Endodermal cell (in vitro differentiated cells): ENCODE data around the gene MBLAC1. TPM values are rescaled to one million over a fixed set of nuclear protein-coding genes. Genes with fewer than 3 reads are reported as not detected.

Experiments used
- DNase-seq: peaks from one replicate; pipeline ENCODE4 v3.0.0-alpha.2; 2017
- H3K27ac ChIP-seq: 2 replicates; pipeline ENCODE4 v1.5.1; 2013; ENCODE audit warnings: mild to moderate bottlenecking, low read depth, low read length, moderate library complexity
- H3K27me3 ChIP-seq: 2 replicates; pipeline ENCODE4 v1.6.1; 2013; ENCODE audit warnings: mild to moderate bottlenecking, low read length, moderate library complexity; ENCODE audit not compliant: insufficient read depth, control insufficient read depth, poor library complexity, severe bottlenecking
- H3K36me3 ChIP-seq: 2 replicates; pipeline ENCODE4 v1.7.0; 2013; ENCODE audit warnings: mild to moderate bottlenecking, low read length, moderate library complexity; ENCODE audit not compliant: control insufficient read depth, insufficient read depth
- H3K4me1 ChIP-seq: one replicate; pipeline ENCODE4 v1.7.0; 2013; ENCODE audit warnings: low read length; ENCODE audit not compliant: control insufficient read depth, insufficient read depth
- H3K4me3 ChIP-seq: 2 replicates; pipeline ENCODE4 v1.5.1; 2013; ENCODE audit warnings: mild to moderate bottlenecking, low read length, moderate library complexity
- H3K9ac ChIP-seq: 2 replicates; pipeline ENCODE4 v1.6.1; 2013; ENCODE audit warnings: mild to moderate bottlenecking, low read length, moderate library complexity; ENCODE audit not compliant: poor library complexity, severe bottlenecking; ENCODE audit errors: extremely low read depth
- H3K9me3 ChIP-seq: 2 replicates; pipeline ENCODE4 v1.6.1; 2013; ENCODE audit warnings: mild to moderate bottlenecking, low read length, moderate library complexity; ENCODE audit not compliant: control insufficient read depth
- H3K27ac Mint-ChIP-seq: 2 replicates; pipeline ENCODE4 v1.8.0; 2020; ENCODE audit warnings: mixed read lengths
- H3K27me3 Mint-ChIP-seq: 2 replicates; pipeline ENCODE4 v1.8.0; 2021; ENCODE audit warnings: mild to moderate bottlenecking, mixed read lengths; ENCODE audit not compliant: insufficient read depth
- H3K36me3 Mint-ChIP-seq: 2 replicates; pipeline ENCODE4 v1.8.0; 2020; ENCODE audit warnings: low read depth, mixed read lengths
- H3K4me1 Mint-ChIP-seq: 2 replicates; pipeline ENCODE4 v1.8.0; 2020; ENCODE audit warnings: mixed read lengths
- H3K4me3 Mint-ChIP-seq: 2 replicates; pipeline ENCODE4 v1.8.0; 2020; ENCODE audit warnings: mild to moderate bottlenecking, moderate library complexity, mixed read lengths
- H3K9me3 Mint-ChIP-seq: 2 replicates; pipeline ENCODE4 v1.8.0; 2020; ENCODE audit warnings: mild to moderate bottlenecking, mixed read lengths
- WGBS, 2 experiments: methylation state at CpG; one replicate each; pipeline versions ENCODE4 v1.1.5 to v1.1.7; 2013; ENCODE audit warnings: missing lambda C conversion rate in 2 of 2, mixed read lengths in 1 of 2; ENCODE audit not compliant: insufficient coverage in 1 of 2, insufficient read length in 1 of 2; 5-methylcytosine and 5-hydroxymethylcytosine counted together
- total RNA-seq, 2 donors: library from RNA; stranded (reverse); fragmentation: NEBNext Ultra II Directional in 1 of 2; extraction: Animal tissue kit (Norgen Biotek cat#: 25700) in 1 of 2; gene quantifications; 2 replicates in 1 of 2; 3 replicates in 1 of 2; pipeline ENCODE4 v1.2.1, GENCODE V29; 2021
- TF ChIP-seq, protein P1 (sequence below): fragments of 200-600 bp; sonication (generic); conservative IDR thresholded peaks from 2 replicates; pipeline ENCODE4 v1.5.0; 2021; ENCODE audit warnings: antibody characterized with exemption, mild to moderate bottlenecking

The MBLAC1 gene
- total RNA-seq, 2 donors from 2014 or later = 1.3 to 1.4 TPM

DNA sequence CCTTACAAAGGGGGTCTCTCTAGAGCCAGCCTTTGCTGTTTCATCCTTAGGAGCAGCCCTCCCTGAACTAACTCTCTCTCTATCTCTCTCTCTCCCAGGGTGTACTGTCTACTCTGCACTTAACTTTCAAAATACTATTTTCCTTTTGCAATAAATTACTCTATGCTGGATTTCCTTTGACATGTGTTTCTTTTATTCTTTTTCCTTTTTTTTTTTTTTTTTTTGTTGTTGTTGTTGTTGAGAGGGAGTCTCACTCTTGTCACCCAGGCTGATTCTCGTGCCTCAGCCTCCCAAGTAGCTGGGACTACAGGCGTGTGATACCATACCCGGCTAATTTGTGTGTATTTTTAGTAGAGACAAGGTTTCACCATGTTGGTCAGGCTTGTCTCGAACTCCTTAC is 43.8 kb upstream of the MBLAC1 start:
- WGBS, 2 experiments = 83 to 95% methylated on average over 4 of the region's 4 CpGs
- Mint-ChIP-seq H3K9me3 (peaks cover 11% of the 10 kb centered on the region), H3K4me3 (peak overlapping the region; percentile 95), H3K36me3 (peaks cover 28% of the 10 kb centered on the region), H3K27ac (peak overlapping the region; percentile 87), H3K27me3 (no peaks in the 10 kb centered on the region), H3K4me1 (peaks cover 15% of the 10 kb centered on the region)
- Histone ChIP-seq H3K4me1 (peaks cover 5% of the 10 kb centered on the region), H3K36me3 (peaks cover 22% of the 10 kb centered on the region), H3K27ac (no peak overlapping the region), H3K9ac (no peak overlapping the region), H3K4me3 (peak overlapping the region; percentile 19), H3K9me3 (peaks cover 12% of the 10 kb centered on the region), H3K27me3 (no peaks in the 10 kb centered on the region)
- TF ChIP-seq, protein P1, sequence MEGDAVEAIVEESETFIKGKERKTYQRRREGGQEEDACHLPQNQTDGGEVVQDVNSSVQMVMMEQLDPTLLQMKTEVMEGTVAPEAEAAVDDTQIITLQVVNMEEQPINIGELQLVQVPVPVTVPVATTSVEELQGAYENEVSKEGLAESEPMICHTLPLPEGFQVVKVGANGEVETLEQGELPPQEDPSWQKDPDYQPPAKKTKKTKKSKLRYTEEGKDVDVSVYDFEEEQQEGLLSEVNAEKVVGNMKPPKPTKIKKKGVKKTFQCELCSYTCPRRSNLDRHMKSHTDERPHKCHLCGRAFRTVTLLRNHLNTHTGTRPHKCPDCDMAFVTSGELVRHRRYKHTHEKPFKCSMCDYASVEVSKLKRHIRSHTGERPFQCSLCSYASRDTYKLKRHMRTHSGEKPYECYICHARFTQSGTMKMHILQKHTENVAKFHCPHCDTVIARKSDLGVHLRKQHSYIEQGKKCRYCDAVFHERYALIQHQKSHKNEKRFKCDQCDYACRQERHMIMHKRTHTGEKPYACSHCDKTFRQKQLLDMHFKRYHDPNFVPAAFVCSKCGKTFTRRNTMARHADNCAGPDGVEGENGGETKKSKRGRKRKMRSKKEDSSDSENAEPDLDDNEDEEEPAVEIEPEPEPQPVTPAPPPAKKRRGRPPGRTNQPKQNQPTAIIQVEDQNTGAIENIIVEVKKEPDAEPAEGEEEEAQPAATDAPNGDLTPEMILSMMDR = no peak
- DNase-seq = no peak

DNA sequence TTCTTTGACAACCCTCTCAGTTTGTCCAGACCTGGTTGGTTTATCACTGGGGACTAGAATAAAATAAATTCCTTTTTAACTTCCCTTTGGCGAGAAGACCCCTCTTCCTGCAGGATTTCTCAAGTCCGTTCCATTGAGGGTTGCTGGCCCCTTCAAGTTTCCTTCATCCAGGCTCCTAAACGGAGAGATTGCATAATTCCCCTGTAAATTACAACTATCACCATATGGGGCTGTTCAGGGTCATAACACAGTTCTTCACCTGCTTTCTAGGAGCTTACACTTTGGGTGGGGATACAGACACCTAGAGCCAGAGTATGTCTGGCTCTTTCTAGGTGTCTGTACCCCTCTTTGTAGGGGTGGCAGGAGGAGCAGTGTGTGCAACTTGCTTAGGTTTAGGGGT is 41.3 kb upstream of the MBLAC1 start:
- no peak overlapping the region for H3K4me3 Mint-ChIP-seq
- Histone ChIP-seq H3K9ac (no peak overlapping the region), H3K9me3 (no peaks in the 10 kb centered on the region), H3K27me3 (no peaks in the 10 kb centered on the region), H3K27ac (no peak overlapping the region), H3K4me1 (no peaks in the 10 kb centered on the region), H3K4me3 (no peak overlapping the region), H3K36me3 (peaks cover 3% of the 10 kb centered on the region)
- H3K9me3 Mint-ChIP-seq = peaks cover 4% of the 10 kb centered on the region
- H3K27me3 Mint-ChIP-seq = no peaks in the 10 kb centered on the region
- DNase-seq = no peak
- WGBS, 2 experiments = 91 to 94% methylated on average over 3 of the region's 3 CpGs
- peaks cover 15% of the 10 kb centered on the region for H3K4me1 Mint-ChIP-seq
- H3K27ac Mint-ChIP-seq = no peak overlapping the region
- TF ChIP-seq, protein P1 = no peak
- peaks cover 7% of the 10 kb centered on the region for H3K36me3 Mint-ChIP-seq

- WGBS, 2 experiments = 65 to 91% methylated on average over 5 to 10 of the region's 10 CpGs
- peaks cover 12% of the 10 kb centered on the region for H3K4me1 Mint-ChIP-seq
- TF ChIP-seq, protein P1 = no peak
These were observed 39.6 kb upstream of the MBLAC1 start for GRCh38 chr7:100087055-100087750.

More at GRCh38 chr7:100087055-100087750, 39.6 kb upstream of the MBLAC1 start:
- Mint-ChIP-seq H3K9me3 (no peaks in the 10 kb centered on the region), H3K4me3 (no peak overlapping the region), H3K27ac (no peak overlapping the region), H3K36me3 (peaks cover 18% of the 10 kb centered on the region), H3K27me3 (no peaks in the 10 kb centered on the region)
- no peak overlapping the region for H3K27ac ChIP-seq
- no peak overlapping the region for H3K4me3 ChIP-seq
- no peaks in the 10 kb centered on the region for H3K9me3 ChIP-seq
- peaks cover 20% of the 10 kb centered on the region for H3K36me3 ChIP-seq
- no peak for DNase-seq
- no peaks in the 10 kb centered on the region for H3K4me1 ChIP-seq
- no peak overlapping the region for H3K9ac ChIP-seq
- H3K27me3 ChIP-seq = no peaks in the 10 kb centered on the region
